Measurements from ENCODE around the gene TENM4.

Gene TENM4

GRCh38 chr11:78802058-78802761 is 638.6 kb downstream of the TENM4 start:
- H3K9me3 ChIP-seq (ENCODE audit: control insufficient read depth, insufficient read depth, low read length): no peaks in the 10 kb centered on the region
- no peak overlapping the region for H3K27ac ChIP-seq (ENCODE audit: low read depth, low read length)
- H3K4me1 ChIP-seq (ENCODE audit: control insufficient read depth, low read length): no peaks in the 10 kb centered on the region
- H3K9me2 ChIP-seq (replicated peaks; ENCODE audit: control insufficient read depth, low read length): no peaks in the 10 kb centered on the region
- H3K79me2 ChIP-seq (ENCODE audit: control insufficient read depth, low read length): no peaks in the 10 kb centered on the region
- no peaks in the 10 kb centered on the region for H3K27me3 ChIP-seq (ENCODE audit: control insufficient read depth, low read length)
- no peaks in the 10 kb centered on the region for H3F3A ChIP-seq (ENCODE audit: control insufficient read depth, insufficient read depth)
- TF ChIP-seq EZH2phosphoT487 (IDR thresholded peaks at IDR 0.05; ENCODE audit: borderline replicate concordance, low read length): no peak
- TF ChIP-seq CTCF (IDR thresholded peaks at IDR 0.05; ENCODE audit: low read depth, low read length, poor library complexity, severe bottlenecking): no peak
- no peak overlapping the region for H3K4me3 ChIP-seq (ENCODE audit: low read length)
- no peaks in the 10 kb centered on the region for H3K36me3 ChIP-seq (ENCODE audit: control insufficient read depth, low read length)
- no peak overlapping the region for H3K4me2 ChIP-seq (ENCODE audit: low read length)
- H4K20me1 ChIP-seq (ENCODE audit: control insufficient read depth, insufficient read depth, low read depth, low read length): no peaks in the 10 kb centered on the region

GRCh38 chr11:78801161-78801884 is 639.5 kb downstream of the TENM4 start:
- H3K9me2 ChIP-seq (replicated peaks; ENCODE audit: control insufficient read depth, low read length): no peaks in the 10 kb centered on the region
- H3F3A ChIP-seq (ENCODE audit: control insufficient read depth, insufficient read depth): no peaks in the 10 kb centered on the region
- H3K4me3 ChIP-seq (ENCODE audit: low read length): no peak overlapping the region
- H4K20me1 ChIP-seq (ENCODE audit: control insufficient read depth, insufficient read depth, low read depth, low read length): no peaks in the 10 kb centered on the region
- TF ChIP-seq CTCF (IDR thresholded peaks at IDR 0.05; ENCODE audit: low read depth, low read length, poor library complexity, severe bottlenecking) (no peak), EZH2phosphoT487 (IDR thresholded peaks at IDR 0.05; ENCODE audit: borderline replicate concordance, low read length) (no peak)
- no peaks in the 10 kb centered on the region for H3K27me3 ChIP-seq (ENCODE audit: control insufficient read depth, low read length)
- no peak overlapping the region for H3K4me2 ChIP-seq (ENCODE audit: low read length)
- H3K36me3 ChIP-seq (ENCODE audit: control insufficient read depth, low read length): no peaks in the 10 kb centered on the region
- no peaks in the 10 kb centered on the region for H3K79me2 ChIP-seq (ENCODE audit: control insufficient read depth, low read length)
- H3K27ac ChIP-seq (ENCODE audit: low read depth, low read length): no peak overlapping the region
- no peaks in the 10 kb centered on the region for H3K9me3 ChIP-seq (ENCODE audit: control insufficient read depth, insufficient read depth, low read length)
- H3K4me1 ChIP-seq (ENCODE audit: control insufficient read depth, low read length): no peaks in the 10 kb centered on the region

DNA sequence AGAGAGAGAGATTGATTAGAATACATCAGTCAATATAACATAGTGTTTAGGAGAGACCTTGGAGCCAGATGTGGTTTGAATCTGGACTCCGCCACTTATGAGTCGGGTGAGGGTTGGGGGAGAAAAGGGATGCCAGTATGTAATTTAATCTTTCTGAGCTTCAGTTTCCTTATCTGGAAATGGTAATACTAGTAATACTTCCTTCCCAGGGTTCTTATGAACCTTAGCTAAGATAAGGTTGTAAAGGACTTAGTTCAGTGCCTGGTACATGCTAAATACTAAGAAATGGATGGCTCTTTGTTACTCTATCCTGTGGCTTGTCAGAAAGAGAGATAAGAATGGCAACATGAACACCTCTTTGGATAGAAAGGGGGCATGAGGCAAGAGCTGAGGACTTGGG is 640.1 kb downstream of the TENM4 start:
- Histone ChIP-seq H3K27ac (ENCODE audit: low read depth, low read length) (no peak overlapping the region), H4K20me1 (ENCODE audit: control insufficient read depth, insufficient read depth, low read depth, low read length) (no peaks in the 10 kb centered on the region), H3K4me1 (ENCODE audit: control insufficient read depth, low read length) (no peaks in the 10 kb centered on the region), H3K9me3 (ENCODE audit: control insufficient read depth, insufficient read depth, low read length) (no peaks in the 10 kb centered on the region), H3F3A (ENCODE audit: control insufficient read depth, insufficient read depth) (no peaks in the 10 kb centered on the region), H3K4me2 (ENCODE audit: low read length) (no peak overlapping the region), H3K4me3 (ENCODE audit: low read length) (no peak overlapping the region), H3K36me3 (ENCODE audit: control insufficient read depth, low read length) (no peaks in the 10 kb centered on the region), H3K79me2 (ENCODE audit: control insufficient read depth, low read length) (no peaks in the 10 kb centered on the region), H3K9me2 (replicated peaks; ENCODE audit: control insufficient read depth, low read length) (no peaks in the 10 kb centered on the region), H3K27me3 (ENCODE audit: control insufficient read depth, low read length) (no peaks in the 10 kb centered on the region)
- TF ChIP-seq EZH2phosphoT487 (IDR thresholded peaks at IDR 0.05; ENCODE audit: borderline replicate concordance, low read length) (no peak), CTCF (IDR thresholded peaks at IDR 0.05; ENCODE audit: low read depth, low read length, poor library complexity, severe bottlenecking) (no peak)

All from DOHH2 (cell line).